Measurements from ENCODE around the gene LDLRAD3. TPM values are rescaled to one million over a fixed set of nuclear protein-coding genes. Genes with fewer than 3 reads are reported as not detected.

LDLRAD3 gene
- polyA plus RNA-seq, 3 donors, result 3.6 to 28.7 (median 7.0) TPM

DNA sequence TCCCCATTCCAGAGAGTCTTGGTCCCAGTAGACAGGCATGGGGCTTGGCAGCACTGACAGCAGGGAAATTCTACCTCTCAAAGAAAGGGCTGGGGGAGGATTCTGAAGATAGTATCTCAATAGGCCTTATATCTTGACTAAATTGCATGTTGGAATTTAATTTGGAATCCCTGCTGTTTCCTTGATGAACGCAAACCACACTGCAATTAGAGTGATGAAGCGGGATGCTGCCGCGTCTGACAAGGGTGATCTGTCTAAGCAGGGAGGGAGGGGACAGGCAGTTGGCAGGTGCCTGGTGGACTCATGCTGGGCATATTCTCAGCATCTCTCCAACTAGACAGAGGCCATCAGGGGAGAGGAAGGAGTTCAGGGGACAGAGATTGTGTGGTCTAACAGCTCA is 296.9 kb downstream of the LDLRAD3 start:
- H3K27ac ChIP-seq (ENCODE audit: low read depth, low read length), result no peak overlapping the region
- WGBS, 3 donors, result 86 to 93% (median 90%) methylated on average over 4 of the region's 4 CpGs

DNA sequence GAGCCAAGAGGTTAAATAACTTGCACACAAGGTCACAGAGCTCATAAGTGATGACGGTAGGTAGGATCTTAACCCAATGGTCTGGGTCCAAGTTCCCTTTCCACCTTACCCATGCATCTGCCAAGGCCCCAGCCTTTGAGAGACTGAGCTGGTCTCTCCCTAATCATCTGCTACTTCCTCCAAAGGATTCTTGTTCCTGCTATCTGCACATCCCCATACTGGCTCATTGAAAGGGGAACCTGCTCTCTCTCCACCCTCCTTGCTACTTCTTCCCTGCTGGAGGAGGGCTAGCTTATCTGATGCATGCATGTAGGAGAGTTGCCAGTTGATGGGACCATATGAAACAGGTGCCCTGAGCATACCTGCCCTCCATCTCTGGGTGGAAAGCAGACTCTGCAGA is 297.6 kb downstream of the LDLRAD3 start:
- no peak overlapping the region for H3K27ac ChIP-seq (ENCODE audit: low read depth, low read length)
- 50 to 76% (median 64%) methylated on average over 1 of the region's 1 CpG for WGBS, 3 donors

GRCh38 chr11:36243641-36244040 is 299.8 kb downstream of the LDLRAD3 start:
- 52 to 84% (median 58%) methylated on average over 1 of the region's 1 CpG for WGBS, 3 donors
- no peak overlapping the region for H3K27ac ChIP-seq (ENCODE audit: low read depth, low read length)

- 43 to 65% (median 53%) methylated on average over 3 of the region's 3 CpGs for WGBS, 3 donors
- H3K27ac ChIP-seq (ENCODE audit: low read depth, low read length), result no peak overlapping the region
Measured at GRCh38 chr11:36247493-36247892, 303.6 kb downstream of the LDLRAD3 start.

DNA sequence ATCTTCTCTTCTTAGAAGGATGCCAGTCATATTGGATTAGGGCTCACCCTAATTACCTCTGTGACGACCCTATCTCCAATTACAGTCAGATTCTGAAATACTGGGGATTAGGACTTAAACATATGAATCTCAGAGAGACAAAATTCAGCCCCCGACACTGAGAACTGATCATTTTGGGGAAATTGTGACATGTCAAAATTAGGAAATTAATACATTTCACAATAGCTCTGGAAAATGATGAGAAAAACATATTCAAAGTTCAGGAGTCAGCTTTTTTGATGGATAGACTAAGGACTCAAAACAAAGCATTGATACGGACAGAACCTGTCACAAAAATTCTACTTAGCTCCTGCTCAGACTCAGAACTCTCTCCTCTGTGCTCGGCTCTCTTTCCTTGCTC is 304.6 kb downstream of the LDLRAD3 start:
- H3K27ac ChIP-seq (ENCODE audit: low read depth, low read length), result no peak overlapping the region
- 61 to 77% (median 65%) methylated on average over 4 of the region's 4 CpGs for WGBS, 3 donors

DNA sequence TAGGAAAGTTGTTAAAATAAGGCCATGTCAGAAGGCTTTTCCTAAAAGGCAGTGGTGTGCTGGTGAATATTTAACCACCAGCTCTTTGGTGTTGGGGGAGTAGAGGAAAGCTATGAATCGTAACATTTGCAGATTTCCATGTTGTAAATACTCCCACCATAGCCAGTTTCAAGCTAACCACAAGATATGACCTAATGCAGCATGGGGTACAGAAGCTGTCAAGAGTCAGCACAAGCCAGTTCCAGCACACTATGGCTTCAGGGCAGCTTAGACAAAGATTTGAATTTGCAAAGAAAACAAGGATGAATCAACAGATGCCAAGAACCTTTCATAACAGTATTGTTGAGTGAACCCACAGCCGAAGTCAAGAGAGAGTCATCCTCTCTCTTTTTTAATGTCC is 305.4 kb downstream of the LDLRAD3 start:
- WGBS, 3 donors, result 57 to 63% (median 61%) methylated on average over 2 of the region's 2 CpGs
- no peak overlapping the region for H3K27ac ChIP-seq (ENCODE audit: low read depth, low read length)

GRCh38 chr11:36251823-36252222 is 308.0 kb downstream of the LDLRAD3 start:
- WGBS, 3 donors, result 71 to 85% (median 78%) methylated on average over 2 of the region's 2 CpGs
- no peak overlapping the region for H3K27ac ChIP-seq (ENCODE audit: low read depth, low read length)

DNA sequence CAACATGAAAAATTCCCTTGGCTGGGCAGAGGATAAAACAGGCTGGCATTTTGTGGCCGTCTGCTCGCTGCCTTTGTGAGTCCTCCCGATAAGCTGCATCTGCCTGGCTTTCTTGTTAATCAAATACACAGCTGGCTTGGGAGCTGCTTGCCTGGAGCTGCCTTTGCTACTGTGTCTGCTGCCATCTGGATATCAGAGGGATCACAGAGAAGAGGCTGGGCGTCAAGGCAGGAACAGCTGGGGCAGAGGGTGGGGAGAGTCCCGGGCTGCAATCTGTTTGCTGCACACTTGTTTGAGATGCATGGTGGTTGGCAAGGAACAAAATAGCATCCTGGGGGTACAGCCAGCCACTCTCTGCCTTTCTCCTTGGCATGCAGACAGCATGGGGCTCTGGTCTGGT is 309.4 kb downstream of the LDLRAD3 start:
- H3K27ac ChIP-seq (ENCODE audit: low read depth, low read length), result no peak overlapping the region
- 54 to 65% (median 63%) methylated on average over 5 of the region's 5 CpGs for WGBS, 3 donors

DNA sequence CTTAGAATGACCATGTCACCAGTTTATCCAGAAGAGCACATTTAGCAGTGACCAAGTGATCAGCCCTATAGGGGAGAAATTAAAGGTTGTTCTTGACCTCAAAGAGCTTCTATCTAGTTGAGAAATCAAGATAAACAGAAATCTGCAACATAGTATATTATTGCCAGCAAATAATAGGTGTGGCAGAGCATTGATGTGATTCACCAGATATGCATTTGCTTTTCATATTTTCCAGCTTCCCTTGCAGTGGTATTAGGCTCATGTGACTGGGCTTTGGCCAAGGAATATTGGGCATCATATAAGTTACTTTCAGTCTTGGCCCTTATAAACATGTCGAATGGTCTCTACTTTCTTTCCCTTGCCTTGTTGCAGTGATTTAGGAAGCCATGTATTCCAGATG is 310.9 kb downstream of the LDLRAD3 start:
- WGBS, 3 donors, result 80 to 83% (median 82%) methylated on average over 1 of the region's 1 CpG
- no peak overlapping the region for H3K27ac ChIP-seq (ENCODE audit: low read depth, low read length)

- no peak overlapping the region for H3K27ac ChIP-seq (ENCODE audit: low read depth, low read length)
Measured at GRCh38 chr11:36257351-36257750, 313.5 kb downstream of the LDLRAD3 start.

GRCh38 chr11:36258730-36259360 is 315.0 kb downstream of the LDLRAD3 start:
- 36 to 40% (median 37%) methylated on average over 12 of the region's 12 CpGs for WGBS, 3 donors
- H3K27ac ChIP-seq (ENCODE audit: low read depth, low read length), result no peak overlapping the region

More at GRCh38 chr11:36257351-36257750, 313.5 kb downstream of the LDLRAD3 start:
- 54 to 74% (median 70%) methylated on average over 5 of the region's 5 CpGs for WGBS, 3 donors

DNA sequence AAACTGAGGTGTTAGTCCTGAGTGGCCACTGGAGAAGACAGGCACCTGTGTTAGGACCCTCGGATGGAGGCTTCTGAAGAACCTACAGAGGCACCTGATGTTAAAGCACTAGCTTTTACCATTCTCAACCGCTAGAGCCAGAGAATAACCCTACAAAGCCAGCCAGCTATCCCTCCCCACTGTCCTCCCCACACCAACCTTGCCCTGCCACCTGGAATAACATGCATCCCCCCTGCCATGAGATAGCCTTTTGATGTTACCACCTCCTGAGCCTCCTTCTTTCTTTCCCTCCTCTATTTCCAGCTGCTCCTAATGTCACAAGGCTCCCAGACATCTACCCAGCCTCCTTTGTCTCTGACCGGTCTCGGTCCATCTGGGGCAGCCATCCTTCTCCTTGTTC is 317.2 kb downstream of the LDLRAD3 start:
- no peak overlapping the region for H3K27ac ChIP-seq (ENCODE audit: low read depth, low read length)
- WGBS, 3 donors, result 78 to 89% (median 88%) methylated on average over 4 of the region's 4 CpGs

GRCh38 chr11:36264011-36264972 is 320.4 kb downstream of the LDLRAD3 start:
- no peak overlapping the region for H3K27ac ChIP-seq (ENCODE audit: low read depth, low read length)
- 64 to 79% (median 69%) methylated on average over 9 of the region's 9 CpGs for WGBS, 3 donors

DNA sequence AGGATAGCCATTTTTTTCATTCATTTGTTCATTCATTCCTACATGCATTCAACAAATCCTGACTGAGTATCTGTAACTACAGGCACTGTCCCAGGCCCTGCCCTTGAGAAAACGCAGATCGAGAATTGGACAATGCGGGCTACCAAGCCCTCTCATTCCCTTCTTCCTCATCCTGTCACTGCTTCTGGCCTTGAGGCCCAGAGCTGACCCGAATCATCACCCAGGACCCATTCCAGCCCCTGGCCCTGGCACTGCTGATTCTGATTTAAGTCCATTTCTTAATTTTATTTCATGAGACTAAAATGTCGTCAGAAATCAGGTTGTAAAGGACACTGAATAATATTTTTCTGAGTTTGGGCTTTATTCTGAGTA is 321.1 kb downstream of the LDLRAD3 start:
- 73 to 90% (median 83%) methylated on average over 5 of the region's 5 CpGs for WGBS, 3 donors
- no peak overlapping the region for H3K27ac ChIP-seq (ENCODE audit: low read depth, low read length)

GRCh38 chr11:36265793-36266628 is 322.1 kb downstream of the LDLRAD3 start:
- 31 to 35% (median 34%) methylated on average over 13 of the region's 13 CpGs for WGBS, 3 donors
- no peak overlapping the region for H3K27ac ChIP-seq (ENCODE audit: low read depth, low read length)

GRCh38 chr11:36266767-36267166 is 322.9 kb downstream of the LDLRAD3 start:
- H3K27ac ChIP-seq (ENCODE audit: low read depth, low read length), result no peak overlapping the region
- 56 to 68% (median 60%) methylated on average over 5 of the region's 5 CpGs for WGBS, 3 donors

DNA sequence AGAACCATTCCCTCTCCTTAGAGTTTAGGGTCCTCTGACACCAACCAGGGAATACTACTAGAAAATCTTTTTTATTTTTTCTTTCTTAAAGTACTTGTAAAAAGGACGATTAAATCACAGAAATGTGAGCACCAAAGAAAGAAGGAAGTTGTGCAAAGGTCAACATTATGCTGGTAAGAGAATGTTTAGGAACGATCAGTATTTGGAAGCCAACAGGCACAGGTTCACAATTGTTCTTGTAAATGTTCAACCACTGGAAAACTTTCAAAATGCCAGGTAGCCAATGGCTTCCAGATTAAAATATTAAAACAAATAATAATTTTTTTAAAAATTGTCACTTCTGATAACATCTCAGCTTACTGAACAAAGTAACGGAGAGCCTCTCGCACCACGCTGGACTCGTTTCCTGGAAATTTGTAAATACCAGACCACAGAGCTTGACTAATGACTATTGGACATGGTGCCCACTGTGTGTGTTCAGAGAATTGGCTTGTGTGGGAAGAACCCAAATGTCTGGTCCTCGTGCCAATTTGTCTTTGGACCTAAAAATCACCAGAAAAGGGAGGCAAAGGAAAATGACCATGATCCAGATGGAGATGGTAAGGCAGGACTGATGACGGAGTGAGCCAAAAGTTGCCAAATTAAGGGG is 324.6 kb downstream of the LDLRAD3 start:
- 34 to 65% (median 62%) methylated on average over 8 of the region's 8 CpGs for WGBS, 3 donors
- H3K27ac ChIP-seq (ENCODE audit: low read depth, low read length), result no peak overlapping the region

DNA sequence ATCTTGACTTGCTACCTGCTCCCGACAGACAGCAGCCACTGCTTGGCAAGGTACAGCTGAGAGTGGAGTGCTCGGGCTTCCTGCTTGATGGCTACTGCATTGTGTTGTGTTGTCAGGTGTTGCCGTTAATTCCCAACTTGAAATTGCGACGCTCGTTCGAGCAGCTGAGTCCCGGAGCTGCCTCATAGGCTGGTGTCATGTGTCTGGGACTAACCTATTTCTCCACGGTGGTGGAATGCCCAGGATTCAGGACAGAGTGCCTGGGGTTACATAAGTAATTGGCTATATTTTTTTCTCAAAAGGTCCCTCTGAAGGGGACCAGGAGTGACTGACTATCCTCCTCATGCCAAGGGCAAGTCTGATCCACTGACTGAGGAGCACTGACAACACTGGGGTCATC is 326.8 kb downstream of the LDLRAD3 start:
- 89 to 95% (median 89%) methylated on average over 9 of the region's 9 CpGs for WGBS, 3 donors

More for the DNA sequence above, 326.8 kb downstream of the LDLRAD3 start:
- H3K27ac ChIP-seq (ENCODE audit: low read depth, low read length), result no peak overlapping the region
